Activated CD4-positive, alpha-beta T cell treated with anti-CD3 and anti-CD28 coated beads, Interleukin-2, Interleukin-4, amounts not matched to agents 100 ng/mL and 50 ng/mL, durations not matched to agents 16 hours and 8 hours (primary cell): ENCODE results near the gene COL20A1.
A peak's percentile ranks its signal among the peaks of the same experiment; 100 is the strongest.

ENCODE experiments used
- DNase-seq: peaks from one replicate; pipeline ENCODE4 v3.0.0-alpha.2; 2020; ENCODE audit warnings: low spot score

COL20A1 gene

GRCh38 chr20:63278661-63279060 lies 14.3 kb upstream of the COL20A1 start:
- DNase-seq, result no peak

GRCh38 chr20:63279931-63280330 lies 13.1 kb upstream of the COL20A1 start:
- no peak for DNase-seq

GRCh38 chr20:63280371-63280770 lies 12.6 kb upstream of the COL20A1 start:
- no peak for DNase-seq

GRCh38 chr20:63280929-63281545 lies 11.9 kb upstream of the COL20A1 start:
- DNase-seq, result no peak

- no peak for DNase-seq
Measured at GRCh38 chr20:63281742-63282665, 11.0 kb upstream of the COL20A1 start.

- no peak for DNase-seq
Measured at GRCh38 chr20:63282946-63283345, 10.0 kb upstream of the COL20A1 start.

GRCh38 chr20:63283397-63284082 lies 9.4 kb upstream of the COL20A1 start:
- no peak for DNase-seq

- DNase-seq, result no peak
Measured at GRCh38 chr20:63284083-63284440, 8.9 kb upstream of the COL20A1 start.

- no peak for DNase-seq
Measured at GRCh38 chr20:63284544-63284949, 8.4 kb upstream of the COL20A1 start.

GRCh38 chr20:63284981-63285524 lies 7.9 kb upstream of the COL20A1 start:
- no peak for DNase-seq

GRCh38 chr20:63285636-63286615 lies 7.1 kb upstream of the COL20A1 start:
- no peak for DNase-seq

- no peak for DNase-seq
Measured at GRCh38 chr20:63286781-63287696, 5.9 kb upstream of the COL20A1 start.

GRCh38 chr20:63287697-63288580 lies 5.0 kb upstream of the COL20A1 start:
- no peak for DNase-seq

GRCh38 chr20:63288581-63289251 lies 4.3 kb upstream of the COL20A1 start:
- no peak for DNase-seq

GRCh38 chr20:63289311-63290135 lies 3.5 kb upstream of the COL20A1 start:
- DNase-seq, result no peak

GRCh38 chr20:63290136-63290676 lies 2.8 kb upstream of the COL20A1 start:
- DNase-seq, result no peak

GRCh38 chr20:63290677-63291472 lies 2.1 kb upstream of the COL20A1 start:
- peak; percentile 60 for DNase-seq
